ENCODE data around the gene ELAPOR2. TPM values are rescaled to one million over a fixed set of nuclear protein-coding genes. Genes with fewer than 3 reads are reported as not detected.
"Not testable (repeated sequence)": the region's sequence is repeated elsewhere in the genome, so short reads cannot be mapped to it uniquely, and the experiment has no call there.

ELAPOR2 gene
- total RNA-seq, 2 donors from 2014 or later, result 10.4 to 14.3 TPM

DNA sequence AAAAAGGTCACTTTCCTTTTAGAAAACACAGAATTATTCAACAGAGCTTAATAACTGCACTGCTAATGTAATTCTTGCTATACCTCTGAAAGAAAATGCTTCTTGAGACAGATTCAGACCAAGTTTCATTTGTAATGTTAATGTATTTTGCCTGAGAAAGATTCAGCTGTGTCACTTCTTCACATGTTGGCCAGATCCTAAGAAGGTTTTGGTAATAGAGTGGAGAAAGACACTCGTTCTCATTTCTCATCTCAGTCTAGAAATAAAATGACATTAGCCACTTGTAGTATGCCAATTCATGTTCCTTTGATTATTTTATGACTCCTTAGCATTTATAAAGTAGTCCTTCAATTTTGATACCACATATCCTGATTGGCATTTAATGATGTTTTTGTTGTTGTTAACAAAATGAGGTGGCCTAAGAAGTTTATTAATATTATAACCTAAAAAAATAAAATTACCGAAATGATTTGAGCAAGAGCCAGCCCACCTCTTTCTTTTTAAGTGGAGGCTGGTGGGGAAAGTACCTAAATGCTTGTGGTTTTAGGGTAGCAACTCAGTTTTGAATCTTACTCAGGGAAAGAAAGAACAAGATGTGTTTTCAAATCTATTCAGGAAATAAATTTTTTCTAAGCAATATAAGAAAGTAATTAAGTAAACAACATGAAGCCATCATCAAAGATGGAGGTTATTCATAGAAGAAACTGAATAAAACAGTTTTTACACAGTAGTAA is 16.4 kb upstream of the ELAPOR2 start:
- Mint-ChIP-seq H3K4me1 (peaks cover 2% of the 10 kb centered on the region), H3K4me3 (no peak overlapping the region), H3K27ac (no peak overlapping the region), H3K36me3 (ENCODE audit: low read depth) (peaks cover 8% of the 10 kb centered on the region), H3K27me3 (peaks cover 42% of the 10 kb centered on the region)
- DNase-seq (no peak), ATAC-seq (no peak)
- H3K9me3 ChIP-seq (ENCODE audit: control insufficient read depth, low read length, poor library complexity, severe bottlenecking), result no peaks in the 10 kb centered on the region

DNA sequence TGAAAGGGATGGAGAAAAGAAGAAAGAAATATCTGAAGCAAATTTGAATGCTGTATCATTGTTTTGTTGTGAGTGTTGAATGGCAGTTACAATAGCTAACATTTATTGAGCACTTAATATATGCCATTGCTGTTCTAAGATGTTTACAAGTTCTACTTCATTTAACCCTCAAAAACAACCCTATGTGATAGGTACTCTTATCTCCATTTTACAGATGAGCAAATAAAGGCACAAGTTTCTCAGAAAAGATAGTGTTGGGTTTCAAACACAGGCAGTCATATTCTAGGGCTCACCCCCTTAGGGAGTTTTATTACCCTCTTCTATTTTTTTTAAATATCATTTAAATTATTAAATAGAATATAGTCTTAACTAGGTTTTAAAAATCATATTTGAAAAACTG is 8.3 kb upstream of the ELAPOR2 start:
- H3K27me3 Mint-ChIP-seq, result peaks cover 46% of the 10 kb centered on the region
- H3K4me1 Mint-ChIP-seq, result no peaks in the 10 kb centered on the region
- no peak for ATAC-seq
- H3K36me3 Mint-ChIP-seq (ENCODE audit: low read depth), result peaks cover 3% of the 10 kb centered on the region
- H3K4me3 Mint-ChIP-seq, result no peak overlapping the region
- no peaks in the 10 kb centered on the region for H3K9me3 ChIP-seq (ENCODE audit: control insufficient read depth, low read length, poor library complexity, severe bottlenecking)
- H3K27ac Mint-ChIP-seq, result no peak overlapping the region
- no peak for DNase-seq

DNA sequence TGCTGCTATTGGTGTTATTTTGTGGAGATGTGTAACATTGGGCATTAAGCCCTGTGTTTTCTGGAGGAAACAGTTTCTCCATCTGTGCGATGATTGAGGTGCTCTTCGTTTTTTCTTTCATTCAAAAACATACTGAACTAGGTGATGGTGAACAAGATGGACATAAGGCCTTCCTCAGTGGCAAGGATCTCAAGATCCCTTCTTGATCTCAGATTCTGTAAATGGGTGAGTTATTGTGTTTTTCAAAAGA is 759 bp upstream of the ELAPOR2 start:
- H3K9me3 ChIP-seq (ENCODE audit: control insufficient read depth, low read length, poor library complexity, severe bottlenecking), result no peaks in the 10 kb centered on the region
- ATAC-seq (no peak), DNase-seq (no peak)
- Mint-ChIP-seq H3K27ac (peak overlapping the region; percentile 27), H3K36me3 (ENCODE audit: low read depth) (peaks cover 2% of the 10 kb centered on the region), H3K4me1 (peaks cover 16% of the 10 kb centered on the region), H3K4me3 (peak overlapping the region; percentile 85), H3K27me3 (peaks cover 7% of the 10 kb centered on the region)

DNA sequence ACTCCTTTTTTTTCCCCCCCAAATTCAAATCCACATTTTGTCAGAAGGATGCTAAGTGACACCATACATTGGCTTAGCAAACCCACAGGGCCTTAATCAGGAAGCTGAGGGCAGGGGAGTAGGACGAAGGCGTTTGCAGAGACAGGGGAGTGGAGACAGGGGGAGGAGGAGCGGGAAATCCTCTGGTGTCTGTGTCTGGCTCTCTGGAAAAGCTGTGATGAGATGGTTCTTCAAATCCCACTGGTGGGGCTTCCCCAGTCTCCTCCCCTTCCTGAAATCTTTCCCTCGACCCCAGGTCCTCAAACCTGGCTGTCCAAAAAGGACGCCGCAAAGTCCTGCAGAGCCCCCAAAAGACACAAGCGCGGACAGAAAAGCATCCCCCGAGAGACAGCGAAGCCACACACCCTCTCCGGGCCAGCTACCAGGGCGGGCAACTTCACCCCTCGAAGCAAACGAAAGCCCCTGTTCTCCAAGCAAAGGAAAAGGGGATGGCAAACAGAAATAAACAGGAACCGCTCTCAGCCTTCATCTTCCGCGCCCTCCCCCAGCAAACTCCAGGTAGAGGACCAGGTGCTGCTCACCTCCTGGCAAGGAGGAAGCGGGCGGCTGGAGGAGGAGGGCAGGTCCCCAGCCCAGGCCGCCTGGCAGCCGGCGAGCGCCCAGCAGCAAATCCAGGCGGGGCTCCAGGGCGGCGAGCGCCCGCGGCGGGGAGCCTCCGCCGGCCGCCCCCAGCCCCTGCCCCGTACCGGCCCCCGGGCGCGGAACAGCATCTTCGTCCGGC is 520 bp downstream of the ELAPOR2 start:
- Mint-ChIP-seq H3K36me3 (ENCODE audit: low read depth) (peaks cover 2% of the 10 kb centered on the region), H3K4me3 (peak overlapping the region; percentile 88), H3K27me3 (peaks cover 7% of the 10 kb centered on the region), H3K27ac (peak overlapping the region; percentile 82), H3K4me1 (peaks cover 16% of the 10 kb centered on the region)
- ATAC-seq (peak; percentile 43), DNase-seq (peak; percentile 5 to 18 (median 10))
- no peaks in the 10 kb centered on the region for H3K9me3 ChIP-seq (ENCODE audit: control insufficient read depth, low read length, poor library complexity, severe bottlenecking)

DNA sequence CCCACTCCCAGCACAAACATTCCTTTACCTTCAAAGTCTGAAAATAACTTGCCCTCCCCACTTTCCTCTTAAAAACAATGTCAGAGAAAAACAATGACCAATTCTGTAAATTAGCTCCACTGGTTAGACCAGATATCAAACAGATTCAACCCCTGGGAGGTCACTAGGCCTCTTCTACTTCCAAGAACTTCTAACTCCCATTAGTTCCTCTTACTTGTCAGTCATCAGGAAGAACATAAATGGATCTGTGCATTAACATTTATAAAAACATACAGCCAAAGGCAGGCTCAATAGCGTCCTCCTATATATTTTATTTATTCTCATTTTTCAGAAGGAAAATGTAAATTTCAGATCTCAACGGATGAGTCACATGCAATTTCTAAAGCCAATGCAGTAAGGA is 2.2 kb downstream of the ELAPOR2 start:
- H3K36me3 Mint-ChIP-seq (ENCODE audit: low read depth), result peaks cover 2% of the 10 kb centered on the region
- H3K27me3 Mint-ChIP-seq, result peaks cover 7% of the 10 kb centered on the region
- no peak overlapping the region for H3K4me3 Mint-ChIP-seq
- peaks cover 16% of the 10 kb centered on the region for H3K4me1 Mint-ChIP-seq
- H3K27ac Mint-ChIP-seq, result no peak overlapping the region
- ATAC-seq (no peak), DNase-seq (no peak)
- H3K9me3 ChIP-seq (ENCODE audit: control insufficient read depth, low read length, poor library complexity, severe bottlenecking), result no peaks in the 10 kb centered on the region

DNA sequence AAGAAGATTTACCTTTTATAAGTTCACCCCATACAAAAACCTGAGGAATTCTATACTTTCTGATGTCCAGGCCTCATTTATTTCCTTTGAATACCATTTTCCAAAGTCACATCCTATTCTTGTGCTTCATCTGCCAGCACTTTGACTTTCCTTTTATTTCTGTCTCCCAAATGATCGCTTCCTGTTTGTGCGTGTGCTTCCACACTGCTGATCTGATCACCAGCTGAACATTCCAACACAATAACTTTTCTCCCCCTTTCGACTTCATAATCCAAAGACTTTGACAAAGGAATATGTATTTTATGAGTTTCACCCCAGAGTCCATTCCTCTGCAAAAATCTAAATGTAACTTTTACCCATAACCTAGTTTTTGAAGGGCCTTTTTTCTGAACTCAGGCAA is 3.1 kb downstream of the ELAPOR2 start:
- no peaks in the 10 kb centered on the region for H3K9me3 ChIP-seq (ENCODE audit: control insufficient read depth, low read length, poor library complexity, severe bottlenecking)
- no peak for DNase-seq
- Mint-ChIP-seq H3K4me3 (no peak overlapping the region), H3K27ac (no peak overlapping the region), H3K4me1 (peaks cover 16% of the 10 kb centered on the region), H3K27me3 (peaks cover 7% of the 10 kb centered on the region), H3K36me3 (ENCODE audit: low read depth) (peaks cover 2% of the 10 kb centered on the region)
- no peak for ATAC-seq

DNA sequence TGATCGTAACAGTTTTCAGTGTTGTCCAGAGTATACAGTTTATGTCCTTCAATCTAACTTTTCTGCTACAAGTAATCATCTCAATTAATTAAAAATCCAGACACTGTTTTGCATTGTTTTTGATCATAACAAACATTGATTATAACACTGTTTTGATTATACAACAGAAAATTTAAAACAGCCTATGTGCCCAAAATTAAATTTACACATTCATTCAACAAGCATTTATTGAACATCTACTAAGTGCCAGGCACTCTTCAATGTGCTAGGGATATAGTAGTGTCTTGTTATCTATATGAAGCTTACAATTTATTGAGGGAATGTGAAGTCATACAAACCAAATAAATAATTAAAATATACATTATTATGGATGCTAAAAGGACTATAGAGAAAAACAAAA is 10.6 kb downstream of the ELAPOR2 start:
- DNase-seq (no peak), ATAC-seq (no peak)
- no peaks in the 10 kb centered on the region for H3K4me1 Mint-ChIP-seq
- no peak overlapping the region for H3K27ac Mint-ChIP-seq
- H3K36me3 Mint-ChIP-seq (ENCODE audit: low read depth), result no peaks in the 10 kb centered on the region
- H3K4me3 Mint-ChIP-seq, result no peak overlapping the region
- no peaks in the 10 kb centered on the region for H3K9me3 ChIP-seq (ENCODE audit: control insufficient read depth, low read length, poor library complexity, severe bottlenecking)
- H3K27me3 Mint-ChIP-seq, result no peaks in the 10 kb centered on the region

DNA sequence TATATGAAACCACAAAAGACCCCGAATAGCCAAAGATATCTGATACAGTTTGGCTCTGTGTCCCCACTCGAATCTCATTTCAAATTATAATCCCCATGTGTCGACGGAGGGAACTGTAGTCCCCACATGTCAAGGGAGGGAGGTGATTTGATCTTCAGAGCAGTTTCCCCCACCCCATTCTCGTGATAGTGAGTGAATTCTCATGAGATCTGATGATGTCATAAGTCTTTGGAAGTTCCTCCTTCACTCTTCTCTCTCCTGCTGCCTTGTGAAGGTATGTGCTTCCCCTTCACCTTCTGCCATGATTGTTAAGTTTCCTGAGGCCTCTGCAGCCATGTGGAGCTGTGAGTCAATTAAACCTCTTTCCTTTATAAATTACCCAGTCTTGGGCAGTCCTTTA is 13.0 kb downstream of the ELAPOR2 start:
- no peaks in the 10 kb centered on the region for H3K4me1 Mint-ChIP-seq
- no peak for ATAC-seq
- H3K27ac Mint-ChIP-seq, result no peak overlapping the region
- H3K36me3 Mint-ChIP-seq (ENCODE audit: low read depth), result no peaks in the 10 kb centered on the region
- no peak for DNase-seq
- no peak overlapping the region for H3K4me3 Mint-ChIP-seq
- H3K9me3 ChIP-seq (ENCODE audit: control insufficient read depth, low read length, poor library complexity, severe bottlenecking), result no peaks in the 10 kb centered on the region
- H3K27me3 Mint-ChIP-seq, result no peaks in the 10 kb centered on the region

DNA sequence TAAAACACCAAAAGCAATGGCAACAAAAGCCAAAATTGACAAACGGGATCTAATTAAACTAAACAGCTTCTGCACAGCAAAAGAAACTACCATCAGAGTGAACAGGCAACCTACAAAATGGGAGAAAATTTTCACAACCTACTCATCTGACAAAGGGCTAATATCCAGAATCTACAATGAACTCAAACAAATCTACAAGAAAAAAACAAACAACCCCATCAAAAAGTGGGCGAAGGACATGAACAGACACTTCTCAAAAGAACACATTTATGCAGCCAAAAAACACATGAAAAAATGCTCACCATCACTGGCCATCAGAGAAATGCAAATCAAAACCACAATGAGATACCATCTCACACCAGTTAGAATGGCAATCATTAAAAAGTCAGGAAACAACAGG is 14.7 kb downstream of the ELAPOR2 start:
- H3K9me3 ChIP-seq (ENCODE audit: control insufficient read depth, low read length, poor library complexity, severe bottlenecking); H3K36me3 Mint-ChIP-seq (ENCODE audit: low read depth); H3K27me3 Mint-ChIP-seq; H3K27ac Mint-ChIP-seq; DNase-seq; ATAC-seq; H3K4me3 Mint-ChIP-seq; H3K4me1 Mint-ChIP-seq: not testable (repeated sequence)

DNA sequence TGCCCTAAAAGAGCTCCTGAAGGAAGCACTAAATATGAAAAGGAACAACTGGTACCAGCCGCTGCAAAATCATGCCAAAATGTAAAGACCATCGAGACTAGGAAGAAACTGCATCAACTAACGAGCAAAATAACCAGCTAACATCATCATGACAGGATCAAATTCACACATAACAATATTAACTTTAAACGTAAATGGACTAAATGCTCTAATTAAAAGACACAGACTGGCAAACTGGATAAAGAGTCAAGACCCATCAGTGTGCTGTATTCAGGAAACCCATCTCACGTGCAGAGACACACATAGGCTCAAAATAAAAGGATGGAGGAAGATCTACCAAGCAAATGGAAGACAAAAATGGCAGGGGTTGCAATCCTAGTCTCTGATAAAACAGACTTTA is 17.9 kb downstream of the ELAPOR2 start:
- DNase-seq; H3K36me3 Mint-ChIP-seq (ENCODE audit: low read depth); ATAC-seq; H3K27me3 Mint-ChIP-seq; H3K9me3 ChIP-seq (ENCODE audit: control insufficient read depth, low read length, poor library complexity, severe bottlenecking); H3K4me1 Mint-ChIP-seq; H3K27ac Mint-ChIP-seq; H3K4me3 Mint-ChIP-seq: not testable (repeated sequence)

DNA sequence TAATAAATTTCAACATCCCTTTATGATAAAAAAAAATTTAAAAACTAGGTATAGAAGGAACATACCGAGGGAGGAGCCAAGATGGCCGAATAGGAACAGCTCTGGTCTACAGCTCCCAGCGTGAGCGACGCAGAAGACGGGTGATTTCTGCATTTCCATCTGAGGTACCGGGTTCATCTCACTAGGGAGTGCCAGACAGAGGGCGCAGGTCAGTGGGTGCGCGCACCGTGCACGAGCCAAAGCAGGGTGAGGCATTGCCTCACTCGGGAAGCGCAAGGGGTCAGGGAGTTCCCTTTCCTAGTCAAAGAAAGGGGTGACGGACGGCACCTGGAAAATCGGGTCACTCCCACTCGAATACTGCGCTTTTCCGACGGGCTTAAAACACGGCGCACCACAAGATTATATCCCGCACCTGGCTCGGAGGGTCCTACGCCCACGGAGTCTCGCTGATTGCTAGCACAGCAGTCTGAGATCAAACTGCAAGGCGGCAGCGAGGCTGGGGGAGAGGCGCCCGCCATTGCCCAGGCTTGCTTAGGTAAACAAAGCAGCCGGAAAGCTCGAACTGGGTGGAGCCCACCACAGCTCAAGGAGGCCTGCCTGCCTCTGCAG is 19.7 kb downstream of the ELAPOR2 start:
- H3K27me3 Mint-ChIP-seq; ATAC-seq; H3K36me3 Mint-ChIP-seq (ENCODE audit: low read depth); H3K9me3 ChIP-seq (ENCODE audit: control insufficient read depth, low read length, poor library complexity, severe bottlenecking); H3K4me1 Mint-ChIP-seq: not testable (repeated sequence)
- Mint-ChIP-seq H3K27ac (peak overlapping the region; percentile 19), H3K4me3 (peak overlapping the region; percentile 22)
- peak in 1 of 3 donors; percentile 22 for DNase-seq

DNA sequence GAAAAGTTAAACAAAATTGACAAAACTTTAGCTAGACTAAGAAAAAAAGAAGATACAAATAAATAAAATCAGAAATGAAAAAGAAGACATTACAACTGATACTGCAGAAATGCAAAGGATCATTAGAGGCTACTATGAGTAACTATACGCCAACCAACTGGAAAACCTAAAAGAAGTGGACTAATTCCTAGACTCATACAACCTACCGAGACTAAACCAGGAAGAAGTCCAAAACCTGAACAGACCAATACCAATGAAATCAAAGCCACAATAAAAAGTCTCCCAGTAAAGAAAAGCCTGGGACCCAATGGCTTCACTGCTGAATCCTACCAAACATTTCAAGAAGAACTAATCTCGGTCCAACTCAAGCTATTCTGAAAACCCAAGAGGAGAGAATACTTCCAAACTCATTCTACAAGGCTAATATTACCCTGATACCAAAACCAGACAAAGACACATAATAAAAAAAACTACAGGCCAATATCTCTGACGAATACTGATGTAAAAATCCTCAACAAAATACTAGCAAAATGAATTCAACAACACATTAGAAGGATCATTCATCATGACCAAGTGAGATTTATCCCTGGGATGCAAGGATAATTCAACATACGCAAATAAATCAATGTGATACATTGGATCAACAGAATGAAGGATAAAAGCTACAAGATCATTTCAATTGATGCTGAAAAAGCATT is 20.3 kb downstream of the ELAPOR2 start:
- peak overlapping the region; percentile 19 for H3K27ac Mint-ChIP-seq
- no peaks in the 10 kb centered on the region for H3K36me3 Mint-ChIP-seq (ENCODE audit: low read depth)

DNA sequence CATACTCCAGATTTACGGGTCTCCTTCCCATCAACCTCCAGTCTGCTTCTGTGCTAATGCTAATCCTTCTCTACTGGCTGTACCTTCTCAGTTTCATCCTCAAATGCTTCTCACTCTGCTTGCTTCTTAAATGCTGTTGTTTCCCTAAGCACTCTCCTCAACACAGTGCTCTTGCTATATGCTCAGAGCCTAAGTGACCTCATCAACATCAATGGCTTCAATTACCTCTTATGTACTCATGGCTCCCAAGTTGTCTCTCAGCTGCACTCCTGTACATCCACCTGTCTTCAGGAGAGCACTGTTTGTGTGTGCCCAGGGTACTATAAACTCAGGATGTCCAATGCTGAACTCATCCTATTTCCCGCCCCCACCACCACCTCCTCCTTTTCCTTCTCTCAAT is 22.5 kb downstream of the ELAPOR2 start:
- ATAC-seq, result no peak
- Mint-ChIP-seq H3K4me3 (no peak overlapping the region), H3K27me3 (peaks cover 8% of the 10 kb centered on the region), H3K36me3 (ENCODE audit: low read depth) (no peaks in the 10 kb centered on the region), H3K4me1 (peaks cover 4% of the 10 kb centered on the region), H3K27ac (no peak overlapping the region)
- no peak for DNase-seq
- no peaks in the 10 kb centered on the region for H3K9me3 ChIP-seq (ENCODE audit: control insufficient read depth, low read length, poor library complexity, severe bottlenecking)

More for the DNA sequence above, 20.3 kb downstream of the ELAPOR2 start:
- DNase-seq, result no peak
- ATAC-seq, result no peak
- Mint-ChIP-seq H3K27me3 (peaks cover 8% of the 10 kb centered on the region), H3K4me1 (peaks cover 4% of the 10 kb centered on the region), H3K4me3 (peak overlapping the region; percentile 22)
- H3K9me3 ChIP-seq (ENCODE audit: control insufficient read depth, low read length, poor library complexity, severe bottlenecking), result no peaks in the 10 kb centered on the region

All from T-helper 17 cell (primary cell).